ENCODE data around the gene GCLC.
A peak's percentile ranks its signal among the peaks of the same experiment; 100 is the strongest.
"Not testable (repeated sequence)": the region's sequence is repeated elsewhere in the genome, so short reads cannot be mapped to it uniquely, and the experiment has no call there.

GCLC gene

GRCh38 chr6:53556986-53557715, 12.2 kb upstream of the GCLC start:
- DNase-seq (ENCODE audit: low read depth in 2 of 2), result no peak

- DNase-seq (ENCODE audit: low read depth in 2 of 2), result not testable (repeated sequence)
These were observed 8.7 kb upstream of the GCLC start for GRCh38 chr6:53553600-53553999.

GRCh38 chr6:53551681-53552080, 6.8 kb upstream of the GCLC start:
- DNase-seq (ENCODE audit: low read depth in 2 of 2), result not testable (repeated sequence)

GRCh38 chr6:53547811-53548496, 3.1 kb upstream of the GCLC start:
- DNase-seq (ENCODE audit: low read depth in 2 of 2), result peak; percentile 93

DNA sequence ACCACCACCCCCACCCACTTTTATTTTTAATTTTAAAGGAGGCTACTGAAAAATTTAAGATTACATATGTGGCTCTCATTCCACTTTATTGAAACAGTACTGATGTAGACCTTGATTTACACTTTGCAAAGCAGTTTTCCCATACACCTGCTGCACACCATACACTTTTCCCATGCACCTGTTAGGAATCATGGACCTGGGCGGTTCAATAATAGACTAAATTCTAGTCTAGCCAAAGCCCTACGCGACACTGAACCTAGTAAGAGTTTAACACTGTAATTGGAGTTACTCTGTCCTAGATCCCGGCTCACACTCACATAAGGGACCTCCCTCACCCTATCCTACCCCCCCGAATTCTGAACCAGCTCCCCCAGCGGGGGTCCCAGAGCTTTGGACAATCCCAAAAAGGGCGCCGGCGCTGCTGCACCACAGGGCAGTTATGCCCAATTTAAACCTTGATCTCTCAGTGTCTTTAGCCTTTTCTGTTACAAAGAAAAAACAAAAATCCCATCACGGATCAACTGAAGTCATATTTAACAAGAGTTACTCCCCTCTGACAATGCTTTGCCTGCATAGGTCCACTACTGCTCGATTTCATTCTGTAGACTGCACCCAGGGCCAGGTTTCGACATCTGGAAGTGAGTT, 2.4 kb upstream of the GCLC start:
- DNase-seq (ENCODE audit: low read depth in 2 of 2), result no peak

DNA sequence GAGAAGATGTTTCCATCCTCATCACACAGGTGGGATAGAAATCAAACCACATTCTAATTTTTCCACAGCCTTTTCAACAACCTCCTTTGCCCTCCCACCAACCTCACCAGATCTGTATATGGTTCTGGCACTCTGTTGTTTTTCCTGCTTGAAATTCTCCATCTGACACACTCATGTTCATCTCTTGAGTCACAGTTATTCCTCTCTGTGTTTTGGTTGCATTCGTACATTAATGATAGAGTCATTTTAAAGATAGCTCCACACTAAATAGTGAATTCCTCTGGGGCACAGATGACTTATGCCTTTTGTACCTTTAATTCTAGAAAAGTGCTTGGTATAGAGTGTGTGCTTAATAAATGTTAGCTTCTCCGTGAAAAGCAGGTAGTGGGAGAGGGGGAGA, 1.4 kb upstream of the GCLC start:
- no peak for DNase-seq (ENCODE audit: low read depth in 2 of 2)

DNA sequence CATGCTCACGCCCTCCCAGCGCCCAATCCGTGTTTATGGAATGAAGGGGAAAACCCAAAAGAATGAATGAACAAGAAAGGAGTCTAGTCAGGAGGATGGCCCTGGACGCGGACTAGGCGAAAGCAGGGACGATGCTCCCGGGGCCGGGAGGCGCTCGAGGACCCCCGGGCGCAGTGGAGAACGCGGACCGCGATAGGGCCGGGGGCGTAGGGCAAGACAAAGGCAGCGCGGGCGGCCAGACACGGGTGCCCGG, 758 bp downstream of the GCLC start:
- no peak for DNase-seq (ENCODE audit: low read depth in 2 of 2)

- DNase-seq (ENCODE audit: low read depth in 2 of 2), result no peak
These were observed 1.3 kb downstream of the GCLC start for GRCh38 chr6:53543359-53544216.

- DNase-seq (ENCODE audit: low read depth in 2 of 2), result no peak
These were observed 3.0 kb downstream of the GCLC start for GRCh38 chr6:53541900-53542299.

DNA sequence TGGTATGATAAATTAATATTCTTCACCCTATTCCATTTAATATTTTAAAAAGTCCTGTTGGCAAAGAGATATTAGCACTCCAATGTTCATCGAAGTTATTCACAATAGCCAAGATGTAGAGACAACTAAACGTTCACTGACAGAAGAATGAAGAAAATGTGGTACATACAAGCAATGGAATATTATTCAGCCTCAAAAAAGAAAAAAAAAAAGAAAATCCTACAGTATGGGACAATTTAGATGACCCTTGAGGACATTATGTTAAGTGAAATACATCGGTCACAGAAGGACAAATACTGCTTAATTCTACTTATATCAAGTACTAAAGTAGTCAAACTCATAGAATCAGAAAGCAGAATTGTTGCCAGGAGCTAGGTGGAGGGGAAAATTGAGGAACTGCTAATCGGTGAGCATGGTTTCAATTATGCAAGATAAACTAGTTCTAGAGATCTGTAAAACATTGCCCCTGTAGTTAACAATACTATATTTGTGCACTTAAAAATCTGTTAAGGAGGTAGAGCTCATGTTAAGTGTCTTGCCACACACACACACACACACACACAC, 4.7 kb downstream of the GCLC start:
- no peak for DNase-seq (ENCODE audit: low read depth in 2 of 2)

GRCh38 chr6:53539561-53539960, 5.3 kb downstream of the GCLC start:
- DNase-seq (ENCODE audit: low read depth in 2 of 2), result no peak

- DNase-seq (ENCODE audit: low read depth in 2 of 2), result no peak
These were observed 8.3 kb downstream of the GCLC start for GRCh38 chr6:53536561-53536960.

- DNase-seq (ENCODE audit: low read depth in 2 of 2), result no peak
These were observed 12.0 kb downstream of the GCLC start for GRCh38 chr6:53532942-53533341.

GRCh38 chr6:53532061-53532797, 12.7 kb downstream of the GCLC start:
- DNase-seq (ENCODE audit: low read depth in 2 of 2), result no peak

DNA sequence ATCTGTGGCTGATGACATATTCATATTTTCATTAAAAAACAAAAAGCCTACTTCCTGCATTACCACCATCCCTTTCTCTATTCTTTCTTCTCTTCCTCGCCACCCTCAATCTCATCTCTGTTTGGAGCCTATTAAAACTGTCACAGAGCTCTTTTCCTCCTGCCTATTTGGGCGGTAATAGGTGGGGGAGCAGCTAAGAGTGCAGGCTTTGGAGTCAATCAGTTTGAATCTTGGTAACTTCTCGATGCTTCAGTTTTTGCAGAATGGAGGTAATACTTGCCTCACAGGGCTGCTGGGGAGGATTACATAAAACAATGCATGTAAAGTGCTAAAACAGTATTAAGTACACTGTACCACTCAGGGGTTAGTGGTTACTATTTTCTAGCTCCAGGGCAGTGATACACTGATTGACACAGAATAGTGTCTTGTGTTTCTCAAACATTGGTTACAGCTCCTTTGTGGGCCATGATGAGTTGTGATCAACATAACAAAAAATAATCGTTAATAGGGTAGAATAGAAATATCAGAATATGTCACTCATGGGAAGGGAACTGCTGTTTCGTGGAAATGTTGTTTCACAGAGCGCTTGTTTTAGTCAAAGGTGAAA, 14.0 kb downstream of the GCLC start:
- no peak for DNase-seq (ENCODE audit: low read depth in 2 of 2)

- DNase-seq (ENCODE audit: low read depth in 2 of 2), result no peak
These were observed 14.6 kb downstream of the GCLC start for GRCh38 chr6:53530346-53530745.

DNA sequence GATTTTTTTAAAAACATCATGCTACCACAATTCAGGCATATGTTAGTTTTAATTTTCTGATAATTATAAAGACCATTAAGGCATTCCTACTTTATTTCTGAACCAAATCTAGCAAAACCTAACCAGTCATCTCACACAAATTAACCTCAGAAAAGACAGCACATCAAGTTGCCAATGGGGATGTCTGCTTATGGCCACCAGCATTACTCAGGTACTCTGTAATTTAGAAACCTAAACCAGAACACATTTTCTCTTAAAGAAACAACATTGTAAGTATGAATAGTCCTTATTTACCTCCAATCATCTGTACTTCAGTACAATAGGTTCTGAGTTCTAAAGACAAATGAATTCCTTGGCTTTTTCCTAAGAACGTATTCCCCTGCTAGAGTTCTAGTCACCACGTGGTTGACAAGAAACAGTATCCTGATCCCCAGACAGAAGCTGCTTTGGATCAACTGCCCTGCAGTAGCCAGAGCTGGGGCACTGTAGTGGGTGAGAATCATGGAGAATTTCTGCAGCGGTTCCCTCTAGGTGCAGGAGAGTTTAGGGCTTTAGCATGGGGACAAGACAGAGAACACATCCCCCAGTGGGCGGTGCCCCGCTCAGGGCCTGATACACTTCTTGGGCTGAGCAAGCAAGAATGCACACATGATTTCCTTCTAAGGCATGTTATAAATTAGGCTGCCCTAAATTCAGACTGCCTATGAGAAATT, 15.4 kb downstream of the GCLC start:
- DNase-seq (ENCODE audit: low read depth in 2 of 2), result no peak

DNA sequence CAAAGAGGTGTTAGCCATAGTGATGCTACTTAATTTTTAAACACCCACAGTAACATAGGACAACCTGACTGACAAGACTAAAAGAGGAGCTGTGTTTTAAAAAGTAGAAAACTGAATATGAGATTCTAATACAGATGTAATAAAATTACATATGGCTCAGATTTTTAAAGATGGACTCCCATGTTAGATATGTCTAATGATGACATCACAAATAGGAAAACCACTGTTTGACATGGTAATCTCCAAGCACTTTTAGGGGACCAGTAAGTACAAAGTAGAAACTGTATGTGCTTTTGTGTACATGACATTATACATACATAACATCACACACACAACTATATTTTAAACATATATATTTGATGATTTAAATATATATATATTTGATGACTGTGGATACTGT, 16.8 kb downstream of the GCLC start:
- no peak for DNase-seq (ENCODE audit: low read depth in 2 of 2)

DNA sequence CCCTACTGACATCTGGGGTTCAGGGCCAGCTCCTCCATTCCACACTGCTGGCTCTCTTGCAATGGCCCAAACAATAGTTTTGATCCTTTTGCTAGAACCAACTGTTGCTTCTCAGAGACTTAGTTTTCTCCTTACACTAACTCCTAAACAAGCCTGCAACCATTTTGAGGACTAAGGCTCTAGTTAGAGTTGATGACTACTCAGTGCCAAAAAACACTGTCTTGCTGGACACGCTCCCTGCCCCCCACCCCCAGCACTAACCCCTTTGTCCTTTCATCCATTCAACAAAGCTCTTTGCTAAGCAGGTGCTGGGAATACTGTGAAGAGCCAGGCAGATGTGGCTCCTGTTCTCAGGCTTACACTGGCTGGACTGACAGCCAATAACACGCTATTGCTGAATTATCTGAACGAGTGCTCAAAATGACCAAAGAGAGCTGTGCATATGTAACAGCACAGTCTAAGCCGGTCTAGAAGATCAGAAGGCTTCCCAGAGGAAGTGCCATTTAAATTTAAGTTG, 17.6 kb downstream of the GCLC start:
- no peak for DNase-seq (ENCODE audit: low read depth in 2 of 2)

GRCh38 chr6:53526000-53526399, 18.9 kb downstream of the GCLC start:
- DNase-seq (ENCODE audit: low read depth in 2 of 2), result no peak

Measured in stimulated activated CD8-positive, alpha-beta memory T cell treated with anti-CD3 and anti-CD28 coated beads, Interleukin-15, amount 100 ng/mL, for 48 hours (primary cell).